ENCODE data around the gene PTGS2. TPM values are rescaled to one million over a fixed set of nuclear protein-coding genes. Genes with fewer than 3 reads are reported as not detected.

Gene PTGS2
- 0.85 TPM for total RNA-seq
- long read RNA-seq: 0 reads

DNA sequence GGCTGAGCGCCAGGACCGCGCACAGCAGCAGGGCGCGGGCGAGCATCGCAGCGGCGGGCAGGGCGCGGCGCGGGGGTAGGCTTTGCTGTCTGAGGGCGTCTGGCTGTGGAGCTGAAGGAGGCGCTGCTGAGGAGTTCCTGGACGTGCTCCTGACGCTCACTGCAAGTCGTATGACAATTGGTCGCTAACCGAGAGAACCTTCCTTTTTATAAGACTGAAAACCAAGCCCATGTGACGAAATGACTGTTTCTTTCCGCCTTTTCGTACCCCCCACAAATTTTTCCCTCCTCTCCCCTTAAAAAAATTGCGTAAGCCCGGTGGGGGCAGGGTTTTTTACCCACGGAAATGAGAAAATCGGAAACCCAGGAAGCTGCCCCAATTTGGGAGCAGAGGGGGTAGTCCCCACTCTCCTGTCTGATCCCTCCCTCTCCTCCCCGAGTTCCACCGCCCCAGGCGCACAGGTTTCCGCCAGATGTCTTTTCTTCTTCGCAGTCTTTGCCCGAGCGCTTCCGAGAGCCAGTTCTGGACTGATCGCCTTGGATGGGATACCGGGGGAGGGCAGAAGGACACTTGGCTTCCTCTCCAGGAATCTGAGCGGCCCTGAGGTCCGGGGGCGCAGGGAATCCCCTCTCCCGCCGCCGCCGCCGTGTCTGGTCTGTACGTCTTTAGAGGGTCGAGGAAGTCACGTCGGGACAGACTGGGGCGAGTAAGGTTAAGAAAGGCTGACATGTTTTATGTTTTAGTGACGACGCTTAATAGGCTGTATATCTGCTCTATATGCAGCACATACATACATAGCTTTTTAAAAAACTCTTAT, at the start of gene PTGS2:
Gene PTGS2 (minus strand): TSS at position 179 of the 817 bp plus-strand sequence. CDS start 133 bp downstream, at position 46.
- TF ChIP-seq, protein P1, sequence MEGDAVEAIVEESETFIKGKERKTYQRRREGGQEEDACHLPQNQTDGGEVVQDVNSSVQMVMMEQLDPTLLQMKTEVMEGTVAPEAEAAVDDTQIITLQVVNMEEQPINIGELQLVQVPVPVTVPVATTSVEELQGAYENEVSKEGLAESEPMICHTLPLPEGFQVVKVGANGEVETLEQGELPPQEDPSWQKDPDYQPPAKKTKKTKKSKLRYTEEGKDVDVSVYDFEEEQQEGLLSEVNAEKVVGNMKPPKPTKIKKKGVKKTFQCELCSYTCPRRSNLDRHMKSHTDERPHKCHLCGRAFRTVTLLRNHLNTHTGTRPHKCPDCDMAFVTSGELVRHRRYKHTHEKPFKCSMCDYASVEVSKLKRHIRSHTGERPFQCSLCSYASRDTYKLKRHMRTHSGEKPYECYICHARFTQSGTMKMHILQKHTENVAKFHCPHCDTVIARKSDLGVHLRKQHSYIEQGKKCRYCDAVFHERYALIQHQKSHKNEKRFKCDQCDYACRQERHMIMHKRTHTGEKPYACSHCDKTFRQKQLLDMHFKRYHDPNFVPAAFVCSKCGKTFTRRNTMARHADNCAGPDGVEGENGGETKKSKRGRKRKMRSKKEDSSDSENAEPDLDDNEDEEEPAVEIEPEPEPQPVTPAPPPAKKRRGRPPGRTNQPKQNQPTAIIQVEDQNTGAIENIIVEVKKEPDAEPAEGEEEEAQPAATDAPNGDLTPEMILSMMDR (IDR thresholded peaks at IDR 0.05; ENCODE audit: borderline replicate concordance): peak; percentile 44
- peaks cover under 1% of the 10 kb centered on the region for H3K36me3 ChIP-seq
- DNase-seq: peak; percentile 67
- intact Hi-C loops (cut with micrococcal nuclease): no loop called here
- peak within 1 kb of the TSS; percentile 76 for H3K27ac ChIP-seq (replicated peaks)
- H3K4me1 ChIP-seq: peaks cover 15% of the 10 kb centered on the region
- H3K9me3 ChIP-seq (replicated peaks): no peaks in the 10 kb centered on the region
- H3K27me3 ChIP-seq (ENCODE audit: low read depth): peaks cover 24% of the 10 kb centered on the region
- peak within 1 kb of the TSS; percentile 69 for H3K4me3 ChIP-seq

- TF ChIP-seq, protein P1 (IDR thresholded peaks at IDR 0.05; ENCODE audit: borderline replicate concordance): peak; percentile 38
- intact Hi-C loops (cut with micrococcal nuclease): no loop called here
- H3K27me3 ChIP-seq (ENCODE audit: low read depth): no peaks in the 10 kb centered on the region
- no peak overlapping the region for H3K4me3 ChIP-seq
- no peak for DNase-seq
- H3K27ac ChIP-seq (replicated peaks): no peak overlapping the region
- H3K36me3 ChIP-seq: no peaks in the 10 kb centered on the region
- peaks cover 27% of the 10 kb centered on the region for H3K9me3 ChIP-seq (replicated peaks)
- no peaks in the 10 kb centered on the region for H3K4me1 ChIP-seq
Observed at GRCh38 chr1:186722711-186723309, 42.6 kb upstream of the PTGS2 start.

DNA sequence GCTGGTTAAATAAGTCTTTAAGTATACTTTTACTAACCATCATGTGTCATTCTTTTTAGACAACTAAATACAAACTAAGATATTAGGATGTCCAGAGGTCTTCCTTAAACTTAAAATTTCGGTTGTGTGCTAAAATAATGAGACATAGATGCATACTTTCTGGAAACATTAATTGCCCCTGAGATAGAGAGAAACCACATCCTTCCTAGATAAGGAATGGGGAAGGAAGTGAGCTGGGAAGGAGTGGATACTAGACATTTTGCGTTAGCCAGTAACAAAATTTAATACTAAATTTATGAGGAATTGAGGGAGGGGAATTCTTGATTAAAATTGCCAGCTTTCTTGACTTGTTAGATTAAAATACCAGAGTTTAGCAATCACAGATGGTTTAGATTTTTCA, 37.1 kb upstream of the PTGS2 start:
- no peaks in the 10 kb centered on the region for H3K36me3 ChIP-seq
- intact Hi-C loops (cut with micrococcal nuclease): no loop called here
- no peak for DNase-seq
- H3K4me3 ChIP-seq: no peak overlapping the region
- H3K27me3 ChIP-seq (ENCODE audit: low read depth): no peaks in the 10 kb centered on the region
- H3K4me1 ChIP-seq: no peaks in the 10 kb centered on the region
- no peak overlapping the region for H3K27ac ChIP-seq (replicated peaks)
- TF ChIP-seq, protein P1 (IDR thresholded peaks at IDR 0.05; ENCODE audit: borderline replicate concordance): no peak
- H3K9me3 ChIP-seq (replicated peaks): no peaks in the 10 kb centered on the region

DNA sequence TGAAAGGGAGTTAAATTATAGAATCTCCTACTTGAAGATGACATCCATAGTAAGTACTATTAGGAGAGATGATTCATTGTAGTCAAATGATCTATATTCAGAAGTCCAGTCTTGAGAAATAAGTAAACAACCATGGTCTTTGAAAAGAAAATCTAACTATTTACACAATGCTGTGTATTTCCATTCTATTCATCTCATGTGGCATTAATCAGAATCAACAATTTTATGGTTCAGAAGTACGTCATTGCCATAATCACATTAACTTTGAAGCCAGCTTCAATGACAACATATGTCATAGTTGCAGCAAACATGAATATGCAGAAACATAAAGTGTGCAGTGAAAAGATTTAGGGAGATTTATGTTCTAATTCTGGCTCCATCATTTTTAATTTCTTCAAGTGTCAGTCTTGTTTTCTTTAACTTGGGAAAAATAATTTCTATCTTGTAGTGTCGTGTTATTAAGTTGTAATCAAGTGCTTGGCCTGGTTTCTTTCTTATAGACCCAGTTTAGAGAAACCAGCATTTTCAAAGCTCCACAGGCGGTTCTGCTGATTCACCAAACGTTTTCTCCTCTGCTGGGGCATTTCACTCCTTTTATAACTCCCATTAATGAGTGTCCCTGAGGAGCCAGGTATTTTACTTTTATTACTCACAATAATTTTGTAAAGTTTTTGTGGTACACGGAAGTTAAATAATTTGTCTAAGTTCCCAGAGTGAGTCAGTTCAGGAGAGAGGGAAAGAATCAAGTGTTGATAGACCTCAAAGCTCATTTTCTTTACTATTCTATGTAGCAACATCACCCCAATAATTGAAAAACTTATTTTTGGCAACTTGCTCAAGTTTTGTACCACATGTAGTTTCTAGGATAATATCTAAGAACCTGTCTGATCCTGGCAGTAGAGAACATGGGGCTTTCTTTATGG, 35.9 kb upstream of the PTGS2 start:
- no peaks in the 10 kb centered on the region for H3K4me1 ChIP-seq
- TF ChIP-seq, protein P1 (IDR thresholded peaks at IDR 0.05; ENCODE audit: borderline replicate concordance): no peak

GRCh38 chr1:186710696-186711095, 30.5 kb upstream of the PTGS2 start:
- H3K27me3 ChIP-seq (ENCODE audit: low read depth): no peaks in the 10 kb centered on the region
- TF ChIP-seq, protein P1 (IDR thresholded peaks at IDR 0.05; ENCODE audit: borderline replicate concordance): no peak
- H3K4me3 ChIP-seq: no peak overlapping the region
- no peak overlapping the region for H3K27ac ChIP-seq (replicated peaks)
- DNase-seq: no peak
- intact Hi-C loops (cut with micrococcal nuclease): no loop called here
- no peaks in the 10 kb centered on the region for H3K36me3 ChIP-seq
- no peaks in the 10 kb centered on the region for H3K9me3 ChIP-seq (replicated peaks)
- no peaks in the 10 kb centered on the region for H3K4me1 ChIP-seq

More for the DNA sequence above, 35.9 kb upstream of the PTGS2 start:
- intact Hi-C loops (cut with micrococcal nuclease): no loop called here
- Histone ChIP-seq H3K36me3 (no peaks in the 10 kb centered on the region), H3K27ac (replicated peaks) (no peak overlapping the region), H3K4me3 (no peak overlapping the region), H3K27me3 (ENCODE audit: low read depth) (no peaks in the 10 kb centered on the region), H3K9me3 (replicated peaks) (no peaks in the 10 kb centered on the region)
- no peak for DNase-seq

Data from left ventricle myocardium inferior (tissue), 1 donor.